Measurements from ENCODE around the gene JUNB. TPM values are rescaled to one million over a fixed set of nuclear protein-coding genes. Genes with fewer than 3 reads are reported as not detected.

The JUNB gene
- total RNA-seq, 1 donor from 2014 or later = 1.5 TPM

DNA sequence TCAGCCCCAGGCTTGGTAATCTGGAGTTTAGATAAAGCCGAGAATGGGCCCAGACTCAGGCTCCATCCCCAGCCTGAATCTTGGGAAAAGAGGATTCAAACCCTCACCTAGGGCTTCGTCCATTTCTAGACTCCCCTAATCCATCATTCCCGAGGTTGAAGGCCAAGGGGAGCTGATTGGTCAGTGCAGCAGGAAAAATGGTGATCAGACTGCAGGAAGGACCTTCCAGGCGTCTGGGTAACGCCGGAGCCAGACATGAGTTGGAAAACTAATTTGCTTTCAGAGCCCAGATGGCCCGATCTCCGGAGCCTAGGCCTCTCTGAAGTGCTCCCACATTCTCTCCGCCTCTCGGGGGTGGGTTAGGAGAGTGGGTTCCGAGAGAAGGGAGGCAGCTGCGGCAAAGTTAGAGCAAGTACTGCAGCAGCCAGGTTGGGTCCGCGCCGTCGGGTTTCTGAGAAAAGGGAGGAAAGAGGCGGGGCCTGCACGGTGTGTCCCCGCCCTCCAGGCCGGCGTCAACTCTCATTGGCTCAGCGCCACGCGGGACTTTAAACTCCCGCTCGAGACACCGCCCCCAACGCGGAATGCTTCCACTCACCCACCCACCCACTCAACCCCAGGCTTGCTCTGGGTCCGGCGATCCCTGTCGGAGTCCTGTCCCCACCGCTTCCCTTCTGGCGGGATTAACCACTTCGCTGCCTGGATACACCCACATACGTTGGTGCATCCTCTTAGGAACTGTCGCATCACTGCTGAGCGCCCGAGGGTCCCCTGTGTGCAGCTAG lies 43.9 kb downstream of the JUNB start:
- Histone ChIP-seq H3K79me2 (ENCODE audit: low read depth) (no peaks in the 10 kb centered on the region), H3K4me3 (no peak overlapping the region), H3K9ac (no peak overlapping the region), H3F3A (ENCODE audit: low read depth) (peaks cover 63% of the 10 kb centered on the region), H3K4me1 (no peaks in the 10 kb centered on the region), H3K9me3 (ENCODE audit: low read depth) (no peaks in the 10 kb centered on the region), H3K27ac (no peak overlapping the region), H3K27me3 (peaks cover 92% of the 10 kb centered on the region), H3K36me3 (no peaks in the 10 kb centered on the region), H3K4me2 (no peak overlapping the region), H4K20me1 (ENCODE audit: low read depth) (peaks cover 45% of the 10 kb centered on the region), H2AFZ (replicated peaks) (no peak overlapping the region)
- no peak overlapping the region for H3K27ac Mint-ChIP-seq
- peaks cover 4% of the 10 kb centered on the region for H3K9me3 Mint-ChIP-seq
- peaks cover 43% of the 10 kb centered on the region for H3K4me1 Mint-ChIP-seq
- DNase-seq (ENCODE audit: low spot score) = peak; percentile 57
- TF ChIP-seq, protein P1, sequence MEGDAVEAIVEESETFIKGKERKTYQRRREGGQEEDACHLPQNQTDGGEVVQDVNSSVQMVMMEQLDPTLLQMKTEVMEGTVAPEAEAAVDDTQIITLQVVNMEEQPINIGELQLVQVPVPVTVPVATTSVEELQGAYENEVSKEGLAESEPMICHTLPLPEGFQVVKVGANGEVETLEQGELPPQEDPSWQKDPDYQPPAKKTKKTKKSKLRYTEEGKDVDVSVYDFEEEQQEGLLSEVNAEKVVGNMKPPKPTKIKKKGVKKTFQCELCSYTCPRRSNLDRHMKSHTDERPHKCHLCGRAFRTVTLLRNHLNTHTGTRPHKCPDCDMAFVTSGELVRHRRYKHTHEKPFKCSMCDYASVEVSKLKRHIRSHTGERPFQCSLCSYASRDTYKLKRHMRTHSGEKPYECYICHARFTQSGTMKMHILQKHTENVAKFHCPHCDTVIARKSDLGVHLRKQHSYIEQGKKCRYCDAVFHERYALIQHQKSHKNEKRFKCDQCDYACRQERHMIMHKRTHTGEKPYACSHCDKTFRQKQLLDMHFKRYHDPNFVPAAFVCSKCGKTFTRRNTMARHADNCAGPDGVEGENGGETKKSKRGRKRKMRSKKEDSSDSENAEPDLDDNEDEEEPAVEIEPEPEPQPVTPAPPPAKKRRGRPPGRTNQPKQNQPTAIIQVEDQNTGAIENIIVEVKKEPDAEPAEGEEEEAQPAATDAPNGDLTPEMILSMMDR (IDR thresholded peaks at IDR 0.05) = no peak
- no peak for TF ChIP-seq EZH2 (IDR thresholded peaks at IDR 0.05)
- peak; percentile 52 for TF ChIP-seq EZH2phosphoT487 (IDR thresholded peaks at IDR 0.05)
- peaks cover 65% of the 10 kb centered on the region for H3K27me3 Mint-ChIP-seq (ENCODE audit: insufficient read depth, low read depth)
- no peaks in the 10 kb centered on the region for H3K36me3 Mint-ChIP-seq
- peak overlapping the region; percentile 83 for H3K4me3 Mint-ChIP-seq

DNA sequence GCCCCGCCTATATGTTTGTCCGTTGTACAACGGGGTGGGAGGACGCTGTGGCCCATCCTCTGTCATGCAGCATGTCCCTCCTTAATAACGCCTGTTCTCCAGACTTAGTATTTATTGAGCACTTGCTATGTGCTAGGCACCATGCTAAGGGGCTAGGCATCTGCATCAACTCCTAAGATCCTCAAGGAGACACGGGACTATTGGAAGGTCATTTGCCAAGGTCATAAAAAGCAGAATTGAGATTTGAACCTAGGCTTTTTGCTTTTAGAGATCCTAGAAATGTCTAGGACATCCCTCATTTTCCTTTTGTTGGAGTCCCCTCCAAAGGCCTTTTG lies 45.2 kb downstream of the JUNB start:
- Histone ChIP-seq H3K9ac (no peak overlapping the region), H3K9me3 (ENCODE audit: low read depth) (no peaks in the 10 kb centered on the region), H3K27ac (no peak overlapping the region), H3K79me2 (ENCODE audit: low read depth) (no peaks in the 10 kb centered on the region), H3K27me3 (peaks cover 79% of the 10 kb centered on the region), H3K4me2 (peak overlapping the region; percentile 66), H3K4me3 (no peak overlapping the region), H3K36me3 (no peaks in the 10 kb centered on the region), H3F3A (ENCODE audit: low read depth) (peaks cover 73% of the 10 kb centered on the region), H3K4me1 (peaks cover 2% of the 10 kb centered on the region), H4K20me1 (ENCODE audit: low read depth) (peaks cover 36% of the 10 kb centered on the region), H2AFZ (replicated peaks) (no peak overlapping the region)
- Mint-ChIP-seq H3K4me1 (peaks cover 51% of the 10 kb centered on the region), H3K27ac (no peak overlapping the region), H3K36me3 (no peaks in the 10 kb centered on the region), H3K9me3 (no peaks in the 10 kb centered on the region), H3K27me3 (ENCODE audit: insufficient read depth, low read depth) (peaks cover 61% of the 10 kb centered on the region), H3K4me3 (peak overlapping the region; percentile 61)
- no peak for DNase-seq (ENCODE audit: low spot score)
- no peak for TF ChIP-seq EZH2 (IDR thresholded peaks at IDR 0.05)
- TF ChIP-seq, protein P1 (IDR thresholded peaks at IDR 0.05) = no peak
- TF ChIP-seq EZH2phosphoT487 (IDR thresholded peaks at IDR 0.05) = no peak

DNA sequence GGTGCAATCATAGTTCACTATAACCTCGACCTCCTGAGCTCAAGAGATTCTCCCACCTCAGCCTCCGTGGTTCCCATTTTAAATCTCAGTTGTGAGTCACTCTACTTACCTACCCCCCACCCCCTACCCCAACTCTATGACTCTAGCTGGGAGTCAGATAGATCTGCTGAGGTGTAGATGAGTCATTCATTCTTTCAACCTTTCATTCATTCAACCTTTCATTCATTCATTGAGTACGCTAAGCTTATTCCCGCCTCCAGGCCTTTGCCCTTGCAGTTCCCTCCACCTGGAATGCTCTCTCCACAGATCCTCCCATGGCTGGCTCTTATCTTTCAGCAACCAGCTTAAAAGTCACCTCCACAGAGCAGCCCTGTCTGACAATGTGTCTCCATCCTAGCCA lies 45.9 kb downstream of the JUNB start:
- Histone ChIP-seq H3K9ac (no peak overlapping the region), H3F3A (ENCODE audit: low read depth) (peaks cover 78% of the 10 kb centered on the region), H3K4me1 (peaks cover 4% of the 10 kb centered on the region), H3K4me3 (no peak overlapping the region), H3K36me3 (no peaks in the 10 kb centered on the region), H4K20me1 (ENCODE audit: low read depth) (peaks cover 35% of the 10 kb centered on the region), H3K4me2 (no peak overlapping the region), H3K27me3 (peaks cover 72% of the 10 kb centered on the region), H3K9me3 (ENCODE audit: low read depth) (no peaks in the 10 kb centered on the region), H3K27ac (no peak overlapping the region), H3K79me2 (ENCODE audit: low read depth) (no peaks in the 10 kb centered on the region), H2AFZ (replicated peaks) (no peak overlapping the region)
- no peaks in the 10 kb centered on the region for H3K9me3 Mint-ChIP-seq
- peak overlapping the region; percentile 85 for H3K4me3 Mint-ChIP-seq
- peaks cover 52% of the 10 kb centered on the region for H3K4me1 Mint-ChIP-seq
- H3K36me3 Mint-ChIP-seq = peaks cover 2% of the 10 kb centered on the region
- no peak overlapping the region for H3K27ac Mint-ChIP-seq
- DNase-seq (ENCODE audit: low spot score) = no peak
- peaks cover 58% of the 10 kb centered on the region for H3K27me3 Mint-ChIP-seq (ENCODE audit: insufficient read depth, low read depth)
- TF ChIP-seq, protein P1 (IDR thresholded peaks at IDR 0.05) = no peak
- no peak for TF ChIP-seq EZH2phosphoT487 (IDR thresholded peaks at IDR 0.05)
- no peak for TF ChIP-seq EZH2 (IDR thresholded peaks at IDR 0.05)

Data from neural progenitor cell (in vitro differentiated cells).